ENCODE measurements around the gene FXYD3. TPM values are rescaled to one million over a fixed set of nuclear protein-coding genes. Genes with fewer than 3 reads are reported as not detected.

Gene FXYD3
- total RNA-seq, 1 experiment from 2014 or later: 17.4 TPM

GRCh38 chr19:35079826-35080225 lies 35.8 kb upstream of the FXYD3 start:
- RAD21 ChIA-PET (ENCODE audit: low non-redundant PET in 1 of 2, low total read pairs in 2 of 2, uncharacterized antibody in 2 of 2, unreplicated experiment in 2 of 2): no interaction called here
- BruUV-seq (replicated peaks): no TSS peak
- no peak overlapping the region for H3K27ac ChIP-seq (ENCODE audit: low read depth, low read length)
- TF ChIP-seq ZNF274 (IDR thresholded peaks at IDR 0.05; ENCODE audit: low read depth, low read length) (no peak), ELF1 (IDR thresholded peaks at IDR 0.05; ENCODE audit: borderline replicate concordance, low read depth) (no peak), CEBPB (IDR thresholded peaks at IDR 0.05; ENCODE audit: low read depth) (no peak), ZBTB33 (IDR thresholded peaks at IDR 0.05; ENCODE audit: extremely low read depth, insufficient replicate concordance, low read length) (no peak), REST (IDR thresholded peaks at IDR 0.05; ENCODE audit: low read depth) (no peak), CBX3 (IDR thresholded peaks at IDR 0.05; ENCODE audit: low read depth) (no peak), MAX (IDR thresholded peaks at IDR 0.05) (no peak), EGR1 (IDR thresholded peaks at IDR 0.05; ENCODE audit: low read depth) (no peak), SP1 (IDR thresholded peaks at IDR 0.05; ENCODE audit: low read depth) (no peak)
- no peak overlapping the region for H3K9ac ChIP-seq (ENCODE audit: low read length)
- intact Hi-C loops (cut with micrococcal nuclease): no loop called here
- CTCF ChIA-PET: no interaction called here
- H3K4me2 ChIP-seq (ENCODE audit: low read length): no peak overlapping the region
- H4K20me1 ChIP-seq (ENCODE audit: insufficient read depth): no peaks in the 10 kb centered on the region
- no peaks in the 10 kb centered on the region for H3K79me2 ChIP-seq (ENCODE audit: insufficient read depth, low read length)
- H3K27me3 ChIP-seq (ENCODE audit: insufficient read depth, low read length): no peaks in the 10 kb centered on the region
- H3K9me2 ChIP-seq (ENCODE audit: insufficient read depth): no peaks in the 10 kb centered on the region
- POLR2A ChIA-PET: no interaction called here
- no peak for ATAC-seq
- no peaks in the 10 kb centered on the region for H3K9me3 ChIP-seq (ENCODE audit: control insufficient read depth in 1 of 2, insufficient read depth in 1 of 2, low read depth in 1 of 2, low read length in 2 of 2)
- H3K4me1 ChIP-seq (ENCODE audit: control insufficient read depth in 1 of 2, insufficient read depth in 2 of 2, low read length in 2 of 2): no peaks in the 10 kb centered on the region
- H2AFZ ChIP-seq (ENCODE audit: low read depth, low read length, poor library complexity, severe bottlenecking): no peak overlapping the region
- no peak for DNase-seq (ENCODE audit: low read depth, low spot score)
- no peak overlapping the region for H3K4me3 ChIP-seq (replicated peaks in 1 of 2; ENCODE audit: low read depth in 1 of 2, low read length in 2 of 2)
- no peaks in the 10 kb centered on the region for H3K36me3 ChIP-seq (ENCODE audit: control insufficient read depth in 1 of 2, insufficient read depth in 2 of 2, low read length in 2 of 2)

Measured in HCT116 (cell line).